H1 (cell line): ENCODE results near the gene BLMH.

Source experiments
- BRCA1 ChIP-seq: IDR thresholded peaks from 2 replicates; pipeline ENCODE4 v1.6.1; 2012; ENCODE audit warnings: low read depth, low read length, improper control_type of control experiment
- CHD2 ChIP-seq: IDR thresholded peaks from 2 replicates; pipeline ENCODE4 v1.6.1; 2012; ENCODE audit warnings: low read length, improper control_type of control experiment
- CTCF ChIP-seq, 3 experiments: IDR thresholded peaks; 1 replicate in 2 of 3; 2 replicates in 1 of 3; pipeline versions ENCODE4 v1.5.1 to v1.6.1; 2011; ENCODE audit warnings: low read length in 3 of 3, mild to moderate bottlenecking in 3 of 3, inconsistent platforms in 2 of 3, low read depth in 1 of 3, moderate library complexity in 1 of 3; ENCODE audit not compliant: insufficient read depth in 1 of 3; ENCODE audit errors: control extremely low read depth in 1 of 3
- EGR1 ChIP-seq: IDR thresholded peaks from 2 replicates; pipeline ENCODE4 v1.6.1; 2011; ENCODE audit warnings: low read depth, low read length, borderline replicate concordance
- EP300 ChIP-seq, 2 experiments: IDR thresholded peaks; 1 replicate in 1 of 2; 2 replicates in 1 of 2; pipeline ENCODE4 v1.6.1; 2011 to 2012; ENCODE audit warnings: low read depth in 2 of 2, low read length in 2 of 2, mild to moderate bottlenecking in 2 of 2, borderline replicate concordance in 1 of 2, inconsistent platforms in 1 of 2, moderate library complexity in 1 of 2
- HDAC2 ChIP-seq, 2 experiments: fragments of 300-600 bp in 1 of 2; sonication (generic) in 1 of 2; IDR thresholded peaks; 2 replicates each; pipeline ENCODE4 v1.6.1; 2011 to 2012; ENCODE audit warnings: low read depth in 2 of 2, low read length in 2 of 2, mild to moderate bottlenecking in 2 of 2, moderate library complexity in 2 of 2, borderline replicate concordance in 1 of 2, inconsistent platforms in 1 of 2
- HDAC6 ChIP-seq: IDR thresholded peaks from one replicate; pipeline ENCODE4 v1.7.1; 2012; ENCODE audit warnings: low read depth, mild to moderate bottlenecking, inconsistent platforms, low read length, moderate library complexity
- KDM1A ChIP-seq: fragments of 200-600, 300-600 bp; sonication (generic); IDR thresholded peaks from 2 replicates; pipeline ENCODE4 v1.7.1; 2016; ENCODE audit warnings: mild to moderate bottlenecking, low read length, borderline replicate concordance
- KDM5A ChIP-seq: fragments of 200-600 bp; IDR thresholded peaks from 2 replicates; pipeline ENCODE4 v1.7.1; 2012; ENCODE audit warnings: mild to moderate bottlenecking, low read length, inconsistent platforms, mixed read lengths
- MAFK ChIP-seq: IDR thresholded peaks from 2 replicates; pipeline ENCODE4 v1.6.1; 2012; ENCODE audit warnings: low read depth, mild to moderate bottlenecking, improper control_type of control experiment, low read length
- POLR2A ChIP-seq, 2 experiments: IDR thresholded peaks; 1 replicate in 1 of 2; 2 replicates in 1 of 2; pipeline ENCODE4 v1.6.1; 2011; ENCODE audit warnings: low read depth in 2 of 2, low read length in 2 of 2, mild to moderate bottlenecking in 2 of 2; ENCODE audit errors: control extremely low read depth in 1 of 2
- SIRT6 ChIP-seq: IDR thresholded peaks from one replicate; pipeline ENCODE4 v1.7.1; 2012; ENCODE audit warnings: low read length, inconsistent platforms
- SP1 ChIP-seq: IDR thresholded peaks from 2 replicates; pipeline ENCODE4 v1.6.1; 2011; ENCODE audit warnings: low read depth, low read length
- SP2 ChIP-seq: IDR thresholded peaks from 2 replicates; pipeline ENCODE4 v1.6.1; 2012; ENCODE audit warnings: mild to moderate bottlenecking, low read length, inconsistent platforms

- no peak for TF ChIP-seq SP1
- no peak for TF ChIP-seq EP300 (IDR thresholded peaks at IDR 0.05; ENCODE audit: borderline replicate concordance in 1 of 2, low read depth in 2 of 2, low read length in 2 of 2)
- no peak for TF ChIP-seq BRCA1
- TF ChIP-seq SP2, result no peak
- no peak for TF ChIP-seq CHD2
- TF ChIP-seq CTCF (IDR thresholded peaks at IDR 0.05; ENCODE audit: control extremely low read depth in 1 of 3, insufficient read depth in 1 of 3, low read depth in 1 of 3, low read length in 3 of 3), result no peak
- no peak for TF ChIP-seq SIRT6
- TF ChIP-seq HDAC2 (IDR thresholded peaks at IDR 0.05; ENCODE audit: borderline replicate concordance in 1 of 2, low read depth in 2 of 2, low read length in 2 of 2), result no peak
- no peak for TF ChIP-seq MAFK
- TF ChIP-seq POLR2A (IDR thresholded peaks at IDR 0.05; ENCODE audit: control extremely low read depth in 1 of 2, low read depth in 2 of 2, low read length in 2 of 2), result no peak
- no peak for TF ChIP-seq KDM1A
- TF ChIP-seq KDM5A, result no peak
- no peak for TF ChIP-seq HDAC6
- no peak for TF ChIP-seq EGR1
These were observed 59.5 kb downstream of the BLMH start for GRCh38 chr17:30232015-30232823.
